Vagina (tissue), 2 donors: ENCODE data around the gene ZNF655.

Experiments used
- POLR2A ChIP-seq, 2 donors: fragments of 450-650 bp; IDR thresholded peaks; one replicate each; pipeline ENCODE4 v1.6.1; 2017; ENCODE audit warnings: antibody characterized with exemption in 2 of 2, mild to moderate bottlenecking in 2 of 2, moderate library complexity in 2 of 2
- POLR2AphosphoS5 ChIP-seq, 2 donors: sonication (generic); formaldehyde crosslinking; IDR thresholded peaks; one replicate each; pipeline ENCODE4 v1.9.0; 2017; ENCODE audit warnings: antibody characterized with exemption in 2 of 2, mild to moderate bottlenecking in 2 of 2, low read depth in 1 of 2; ENCODE audit not compliant: insufficient read depth in 1 of 2
- TF ChIP-seq, protein P1 (sequence below), 3 experiments: fragments of 450-650 bp in 2 of 3; fragments of 200-600 bp in 1 of 3; sonication (generic) in 1 of 3; IDR thresholded peaks; one replicate each; pipeline ENCODE4 v1.5.1; 2017 to 2019; ENCODE audit warnings: antibody characterized with exemption in 3 of 3, mild to moderate bottlenecking in 2 of 3, moderate library complexity in 2 of 3

DNA sequence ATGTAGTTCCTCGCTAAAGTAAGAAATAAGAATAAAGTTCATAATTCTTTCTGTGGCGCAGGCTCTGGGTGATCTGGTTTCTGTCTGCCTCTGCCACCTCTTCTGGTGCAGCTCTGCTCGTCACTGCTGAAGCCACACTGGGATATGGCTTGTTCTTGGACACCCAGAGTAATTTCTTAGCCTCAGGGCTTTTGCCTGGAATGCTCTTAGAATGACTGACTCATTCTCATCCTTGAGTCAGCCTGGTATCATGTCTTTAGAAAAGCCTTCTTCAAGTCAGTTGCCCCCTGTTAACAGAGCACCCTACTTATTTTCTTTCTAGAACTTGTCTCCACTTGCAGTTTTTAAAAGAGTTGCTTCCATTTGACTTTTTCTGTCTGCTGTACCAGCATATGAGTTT lies 60.3 kb downstream of the ZNF655 start:
- no peak for TF ChIP-seq POLR2AphosphoS5 (IDR thresholded peaks at IDR 0.05; ENCODE audit: insufficient read depth in 1 of 2, low read depth in 1 of 2)
- TF ChIP-seq, protein P1, sequence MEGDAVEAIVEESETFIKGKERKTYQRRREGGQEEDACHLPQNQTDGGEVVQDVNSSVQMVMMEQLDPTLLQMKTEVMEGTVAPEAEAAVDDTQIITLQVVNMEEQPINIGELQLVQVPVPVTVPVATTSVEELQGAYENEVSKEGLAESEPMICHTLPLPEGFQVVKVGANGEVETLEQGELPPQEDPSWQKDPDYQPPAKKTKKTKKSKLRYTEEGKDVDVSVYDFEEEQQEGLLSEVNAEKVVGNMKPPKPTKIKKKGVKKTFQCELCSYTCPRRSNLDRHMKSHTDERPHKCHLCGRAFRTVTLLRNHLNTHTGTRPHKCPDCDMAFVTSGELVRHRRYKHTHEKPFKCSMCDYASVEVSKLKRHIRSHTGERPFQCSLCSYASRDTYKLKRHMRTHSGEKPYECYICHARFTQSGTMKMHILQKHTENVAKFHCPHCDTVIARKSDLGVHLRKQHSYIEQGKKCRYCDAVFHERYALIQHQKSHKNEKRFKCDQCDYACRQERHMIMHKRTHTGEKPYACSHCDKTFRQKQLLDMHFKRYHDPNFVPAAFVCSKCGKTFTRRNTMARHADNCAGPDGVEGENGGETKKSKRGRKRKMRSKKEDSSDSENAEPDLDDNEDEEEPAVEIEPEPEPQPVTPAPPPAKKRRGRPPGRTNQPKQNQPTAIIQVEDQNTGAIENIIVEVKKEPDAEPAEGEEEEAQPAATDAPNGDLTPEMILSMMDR (IDR thresholded peaks at IDR 0.05) = no peak
- TF ChIP-seq POLR2A (IDR thresholded peaks at IDR 0.05) = no peak
